ENCODE results near the gene PACSIN1. TPM values are rescaled to one million over a fixed set of nuclear protein-coding genes. Genes with fewer than 3 reads are reported as not detected.

PACSIN1 gene
- total RNA-seq, 1 experiment from 2014 or later: not detected

GRCh38 chr6:34538581-34538980, 72.7 kb downstream of the PACSIN1 start:
- Histone ChIP-seq H3K36me3 (ENCODE audit: insufficient read depth, low read length, poor library complexity, severe bottlenecking) (no peaks in the 10 kb centered on the region), H3K27ac (ENCODE audit: low read depth, low read length, poor library complexity, severe bottlenecking) (no peak overlapping the region), H3K27me3 (replicated peaks; ENCODE audit: insufficient read depth, low read depth, low read length, poor library complexity) (no peaks in the 10 kb centered on the region), H3K4me1 (ENCODE audit: insufficient read depth, low read length, poor library complexity, severe bottlenecking) (no peaks in the 10 kb centered on the region), H3K4me3 (ENCODE audit: low read depth, low read length, poor library complexity, severe bottlenecking) (no peak overlapping the region), H3K9me3 (ENCODE audit: low read depth, low read length, poor library complexity, severe bottlenecking) (no peaks in the 10 kb centered on the region)
- TF ChIP-seq CTCF (conservative IDR thresholded peaks at IDR 0.05; ENCODE audit: low read depth, low read length): no peak
- TF ChIP-seq EZH2 (IDR thresholded peaks at IDR 0.05; ENCODE audit: borderline replicate concordance, low read depth, low read length, poor library complexity, severe bottlenecking): no peak
- CTCF ChIA-PET: no interaction called here
- POLR2A ChIA-PET (ENCODE audit: low non-redundant PET): no interaction called here
- intact Hi-C loops (cut with micrococcal nuclease; ENCODE audit: unreplicated experiment): no loop called here
- DNase-seq (ENCODE audit: low spot score): no peak
- BruUV-seq (replicated peaks): no TSS peak

GRCh38 chr6:34539181-34539580, 73.3 kb downstream of the PACSIN1 start:
- Histone ChIP-seq H3K27me3 (replicated peaks; ENCODE audit: insufficient read depth, low read depth, low read length, poor library complexity) (no peaks in the 10 kb centered on the region), H3K36me3 (ENCODE audit: insufficient read depth, low read length, poor library complexity, severe bottlenecking) (no peaks in the 10 kb centered on the region), H3K27ac (ENCODE audit: low read depth, low read length, poor library complexity, severe bottlenecking) (no peak overlapping the region), H3K9me3 (ENCODE audit: low read depth, low read length, poor library complexity, severe bottlenecking) (no peaks in the 10 kb centered on the region), H3K4me3 (ENCODE audit: low read depth, low read length, poor library complexity, severe bottlenecking) (no peak overlapping the region), H3K4me1 (ENCODE audit: insufficient read depth, low read length, poor library complexity, severe bottlenecking) (no peaks in the 10 kb centered on the region)
- intact Hi-C loops (cut with micrococcal nuclease; ENCODE audit: unreplicated experiment): no loop called here
- BruUV-seq (replicated peaks): no TSS peak
- DNase-seq (ENCODE audit: low spot score): no peak
- TF ChIP-seq EZH2 (IDR thresholded peaks at IDR 0.05; ENCODE audit: borderline replicate concordance, low read depth, low read length, poor library complexity, severe bottlenecking) (no peak), CTCF (conservative IDR thresholded peaks at IDR 0.05; ENCODE audit: low read depth, low read length) (no peak)
- ChIA-PET CTCF (no interaction called here), POLR2A (ENCODE audit: low non-redundant PET) (no interaction called here)

GRCh38 chr6:34540222-34540621, 74.3 kb downstream of the PACSIN1 start:
- Histone ChIP-seq H3K27me3 (replicated peaks; ENCODE audit: insufficient read depth, low read depth, low read length, poor library complexity) (no peaks in the 10 kb centered on the region), H3K27ac (ENCODE audit: low read depth, low read length, poor library complexity, severe bottlenecking) (no peak overlapping the region), H3K9me3 (ENCODE audit: low read depth, low read length, poor library complexity, severe bottlenecking) (no peaks in the 10 kb centered on the region), H3K4me3 (ENCODE audit: low read depth, low read length, poor library complexity, severe bottlenecking) (no peak overlapping the region), H3K4me1 (ENCODE audit: insufficient read depth, low read length, poor library complexity, severe bottlenecking) (no peaks in the 10 kb centered on the region), H3K36me3 (ENCODE audit: insufficient read depth, low read length, poor library complexity, severe bottlenecking) (no peaks in the 10 kb centered on the region)
- DNase-seq (ENCODE audit: low spot score): no peak
- TF ChIP-seq EZH2 (IDR thresholded peaks at IDR 0.05; ENCODE audit: borderline replicate concordance, low read depth, low read length, poor library complexity, severe bottlenecking): no peak
- TF ChIP-seq CTCF (conservative IDR thresholded peaks at IDR 0.05; ENCODE audit: low read depth, low read length): no peak
- ChIA-PET POLR2A (ENCODE audit: low non-redundant PET) (interaction anchor here (0.5 kb wide), 1 partner anchor 134 kb away, joined by 3 read pairs; no protein-coding TSS in a partner anchor), CTCF (no interaction called here)
- intact Hi-C loops (cut with micrococcal nuclease; ENCODE audit: unreplicated experiment): no loop called here
- no TSS peak for BruUV-seq (replicated peaks)
